Heart right ventricle (tissue), 16 donors: ENCODE data around the gene CD300LG. TPM values are rescaled to one million over a fixed set of nuclear protein-coding genes. Genes with fewer than 3 reads are reported as not detected.

Experiments
- ATAC-seq, 8 donors: fragments of 200-7000 bp; cut with Tn5 transposase; one replicate each; pipeline ENCODE4 v1.9.1; 2020; ENCODE audit warnings: mild to moderate bottlenecking in 8 of 8, moderate library complexity in 8 of 8, moderate number of reproducible peaks in 1 of 8
- DNase-seq, 2 donors: peaks; one replicate each; pipeline ENCODE4 v3.0.0-alpha.2; 2020
- H3K27ac ChIP-seq, 10 donors: fragments of 200-600 bp; sonication (generic) in 2 of 10; one replicate each; pipeline versions ENCODE4 v1.5.0 to v1.8.0; 2020 to 2022; ENCODE audit warnings: mild to moderate bottlenecking in 3 of 10
- H3K27me3 ChIP-seq, 7 donors: fragments of 200-600 bp; one replicate each; pipeline ENCODE4 v1.8.0; 2021 to 2022; ENCODE audit warnings: mild to moderate bottlenecking in 2 of 7
- H3K36me3 ChIP-seq, 9 donors: fragments of 200-600 bp; sonication (generic) in 1 of 9; one replicate each; pipeline versions ENCODE4 v1.5.0 to v1.8.0; 2020 to 2022; ENCODE audit warnings: mild to moderate bottlenecking in 2 of 9
- H3K4me1 ChIP-seq, 9 donors: fragments of 200-600 bp; sonication (generic) in 1 of 9; one replicate each; pipeline versions ENCODE4 v1.5.0 to v1.8.0; 2020 to 2022; ENCODE audit warnings: mild to moderate bottlenecking in 4 of 9
- H3K4me3 ChIP-seq, 10 donors: fragments of 200-600 bp; sonication (generic) in 2 of 10; one replicate each; pipeline versions ENCODE4 v1.5.0 to v1.8.0; 2020 to 2022; ENCODE audit warnings: mild to moderate bottlenecking in 7 of 10, moderate library complexity in 2 of 10
- H3K9me3 ChIP-seq, 11 donors: fragments of 200-600 bp in 10 of 11; sonication (generic) in 2 of 11; one replicate each; pipeline versions ENCODE4 v1.5.0 to v1.8.0; 2013 to 2022; ENCODE audit warnings: mild to moderate bottlenecking in 2 of 11, control low read depth in 1 of 11, moderate library complexity in 1 of 11
- CTCF ChIP-seq, 9 donors: fragments of 200-600 bp; sonication (generic) in 2 of 9; IDR thresholded peaks; one replicate each; pipeline versions ENCODE4 v1.5.0 to v1.8.0; 2021 to 2022; ENCODE audit warnings: antibody characterized with exemption in 9 of 9, mild to moderate bottlenecking in 5 of 9, moderate library complexity in 1 of 9
- WGBS, 2 donors: extraction: QIAGEN DNeasy Blood & Tissue Kit; methylation state at CpG; one replicate each; pipeline ENCODE4 v1.1.7; 2013; ENCODE audit warnings: inconsistent platforms in 1 of 2; 5-methylcytosine and 5-hydroxymethylcytosine counted together
- intact Hi-C, 10 donors: fragments of 100-400 bp; cut with DNase I; formaldehyde crosslinking; loops; one replicate each; pipeline versions ENCODE4 v1.11.1 to v1.14.2; 2022
- polyA plus RNA-seq, 2 donors: library from polyadenylated mRNA; stranded (reverse); fragments of 200-250 nt; gene quantifications; one replicate each; pipeline ENCODE4 v1.2.3, GENCODE V29; 2013
- total RNA-seq, 10 donors: library from RNA; stranded (reverse); fragmentation: NEBNext Ultra II Directional in 3 of 10; extraction: Animal tissue kit (Norgen Biotek cat#: 25700) in 3 of 10; gene quantifications; one replicate each; pipeline versions ENCODE4 v1.2.1 to v1.2.4, GENCODE V29; 2021 to 2023
- donor health status: Arrhythmogenic right ventricular cardiomyopathy.
- donor health status: ischemic (EF 13 %, LVEDD 7.1; RV severe dilation, severe dysfunction).
- donor health status: healthy with polysubstance abuse.
- donor health status: DM: no; HTN: yes; CAD: no.
- donor health status: DM: no; HTN: no; CAD: no.
- donor health status: ischemic (EF 25% LVEDD 6.9; RV normal size, moderate dysfunction).
- donor health status: ischemic (EF 25% LVEDD 5.7; RV mildly dilated, moderate dysfunction).
- donor health status: healthy.
- donor health status: DM: yes; HTN: yes; CAD: no.
- donor health status: Ischemic cardiomyopathy.
- donor health status: ischemic (EF 35%, LVEDD 5.7; RV mildly dilated, moderate dysfunction).
- donor health status: nonischemic (EF 11% LVEDD 7.7; RV severe dilation, severe dysfunction).
- donor health status: DM: yes; HTN: yes; CAD: no.
- donor health status: PGD.
- donor health status: ischemic (EF 29% LVEDD 5.4; RV normal size, mild dysfunction).
- donor health status: nonischemic (EF 23%, LVEDD 6.1; RV moderate dilation, normal function).

CD300LG gene
- total and polyA plus RNA-seq, 12 donors, result 3.8 to 70.9 (median 14.5) TPM

- H3K27ac ChIP-seq, result no peak overlapping the region
- H3K4me1 ChIP-seq, result peaks cover 0 to 2% (median 0%) of the 10 kb centered on the region in 9 donors
- intact Hi-C loops, result no loop called here
- H3K4me3 ChIP-seq, result no peak overlapping the region
- peaks cover 0 to 98% (median 36%) of the 10 kb centered on the region in 9 donors for H3K36me3 ChIP-seq
- WGBS, 2 donors, result 94 to 95% methylated on average over 5 of the region's 5 CpGs
- DNase-seq (no peak), ATAC-seq (no peak)
- no peaks in the 10 kb centered on the region for H3K9me3 ChIP-seq
- TF ChIP-seq CTCF (IDR thresholded peaks at IDR 0.05), result no peak
- H3K27me3 ChIP-seq, result no peaks in the 10 kb centered on the region
These were observed 37.9 kb upstream of the CD300LG start for GRCh38 chr17:43809121-43809520.

DNA sequence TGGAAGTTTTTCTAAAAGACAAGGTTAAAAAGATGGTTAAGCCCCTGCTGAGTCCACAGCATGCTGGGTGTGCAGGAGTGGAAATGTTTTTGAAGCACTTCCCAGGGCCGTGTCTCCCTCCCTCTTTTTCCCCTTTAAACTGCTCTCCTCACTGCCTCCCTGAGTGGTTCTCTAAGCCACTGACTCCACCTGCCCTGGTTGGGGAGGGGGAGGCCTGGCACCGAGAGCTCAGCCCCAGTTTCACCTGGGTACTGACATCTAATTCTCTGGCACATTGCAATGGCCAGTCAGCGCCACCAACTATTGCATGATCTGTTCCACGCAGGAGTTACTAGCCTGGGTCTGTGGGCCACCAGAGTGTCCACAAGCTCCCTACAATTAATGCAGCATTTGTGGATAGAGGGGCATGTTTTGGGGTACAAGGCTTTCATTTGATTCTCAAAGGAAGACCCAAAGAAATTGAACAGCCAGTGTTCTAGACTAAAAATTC lies 36.7 kb upstream of the CD300LG start:
- intact Hi-C loops, result no loop called here
- peaks cover 0 to 99% (median 44%) of the 10 kb centered on the region in 9 donors for H3K36me3 ChIP-seq
- TF ChIP-seq CTCF (IDR thresholded peaks at IDR 0.05), result no peak
- ATAC-seq (no peak), DNase-seq (no peak)
- H3K4me1 ChIP-seq, result peaks cover 0 to 14% (median 0%) of the 10 kb centered on the region in 9 donors
- H3K27ac ChIP-seq, result no peak overlapping the region
- no peaks in the 10 kb centered on the region for H3K27me3 ChIP-seq
- WGBS, 2 donors, result 91 to 94% methylated on average over 4 of the region's 4 CpGs
- no peaks in the 10 kb centered on the region for H3K9me3 ChIP-seq
- H3K4me3 ChIP-seq, result no peak overlapping the region

- DNase-seq, result no peak
- peaks cover 0 to 15% (median 0%) of the 10 kb centered on the region in 9 donors for H3K4me1 ChIP-seq
- ATAC-seq, result no peak
- H3K27me3 ChIP-seq, result no peaks in the 10 kb centered on the region
- no peaks in the 10 kb centered on the region for H3K9me3 ChIP-seq
- WGBS, 2 donors, result 86 to 92% methylated on average over 5 of the region's 5 CpGs
- peaks cover 0 to 100% (median 50%) of the 10 kb centered on the region in 9 donors for H3K36me3 ChIP-seq
- no peak overlapping the region for H3K4me3 ChIP-seq
- intact Hi-C loops, result no loop called here
- TF ChIP-seq CTCF (IDR thresholded peaks at IDR 0.05), result no peak
- no peak overlapping the region for H3K27ac ChIP-seq
These were observed 36.2 kb upstream of the CD300LG start for GRCh38 chr17:43810823-43811222.

DNA sequence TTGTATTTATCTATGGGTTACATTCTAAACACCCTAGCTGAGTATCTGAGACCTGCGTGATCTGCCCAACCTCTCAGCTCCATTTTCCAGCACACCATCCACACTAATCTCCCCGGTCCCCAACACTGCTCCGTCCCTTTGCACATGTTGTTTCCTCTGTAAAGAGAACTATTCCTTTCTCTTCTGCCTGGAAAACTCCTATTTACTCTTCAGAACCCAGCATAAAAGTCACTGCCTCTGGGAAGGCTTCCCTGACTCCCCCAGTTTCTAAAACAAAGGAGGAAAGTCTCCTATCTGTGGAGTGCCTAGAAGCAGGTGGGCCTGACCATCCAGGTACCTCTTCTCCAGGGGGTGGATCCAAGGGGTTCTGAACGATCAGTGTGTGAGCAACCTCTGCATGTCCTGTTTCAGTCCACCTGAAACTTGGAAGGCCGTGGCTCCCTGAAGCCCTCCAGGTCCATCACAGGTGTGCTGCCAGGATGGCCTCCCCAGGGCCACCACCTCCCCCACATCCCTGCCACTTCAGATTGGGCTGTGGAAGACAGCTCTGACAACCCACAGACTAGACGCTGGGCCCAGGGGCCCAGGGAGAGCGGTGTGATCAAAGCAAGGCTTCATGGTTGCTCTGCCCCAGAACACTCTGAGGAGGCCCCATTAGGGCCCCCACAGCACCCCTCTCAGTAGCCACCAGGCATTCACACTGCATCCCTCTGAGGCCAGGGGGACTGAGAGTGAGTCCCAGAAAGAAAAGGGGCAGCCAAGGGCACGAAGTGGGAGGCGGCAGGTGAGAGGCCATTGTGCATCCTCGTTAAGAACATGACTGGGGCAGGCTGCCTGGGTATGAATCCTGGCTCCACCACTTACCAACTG lies 34.3 kb upstream of the CD300LG start:
- peak in 1 of 8 donors; percentile 19 for ATAC-seq
- Histone ChIP-seq H3K36me3 (peaks cover 0 to 100% (median 50%) of the 10 kb centered on the region in 9 donors), H3K9me3 (no peaks in the 10 kb centered on the region), H3K27me3 (no peaks in the 10 kb centered on the region), H3K27ac (no peak overlapping the region), H3K4me3 (no peak overlapping the region), H3K4me1 (peaks cover 0 to 15% (median 0%) of the 10 kb centered on the region in 9 donors)
- WGBS, 2 donors, result 94 to 96% methylated on average over 10 of the region's 10 CpGs
- no peak for DNase-seq
- intact Hi-C loops, result no loop called here
- no peak for TF ChIP-seq CTCF (IDR thresholded peaks at IDR 0.05)
